ENCODE measurements around the gene TEC.
"Not testable (repeated sequence)": the region's sequence is repeated elsewhere in the genome, so short reads cannot be mapped to it uniquely, and the experiment has no call there.

Gene TEC

DNA sequence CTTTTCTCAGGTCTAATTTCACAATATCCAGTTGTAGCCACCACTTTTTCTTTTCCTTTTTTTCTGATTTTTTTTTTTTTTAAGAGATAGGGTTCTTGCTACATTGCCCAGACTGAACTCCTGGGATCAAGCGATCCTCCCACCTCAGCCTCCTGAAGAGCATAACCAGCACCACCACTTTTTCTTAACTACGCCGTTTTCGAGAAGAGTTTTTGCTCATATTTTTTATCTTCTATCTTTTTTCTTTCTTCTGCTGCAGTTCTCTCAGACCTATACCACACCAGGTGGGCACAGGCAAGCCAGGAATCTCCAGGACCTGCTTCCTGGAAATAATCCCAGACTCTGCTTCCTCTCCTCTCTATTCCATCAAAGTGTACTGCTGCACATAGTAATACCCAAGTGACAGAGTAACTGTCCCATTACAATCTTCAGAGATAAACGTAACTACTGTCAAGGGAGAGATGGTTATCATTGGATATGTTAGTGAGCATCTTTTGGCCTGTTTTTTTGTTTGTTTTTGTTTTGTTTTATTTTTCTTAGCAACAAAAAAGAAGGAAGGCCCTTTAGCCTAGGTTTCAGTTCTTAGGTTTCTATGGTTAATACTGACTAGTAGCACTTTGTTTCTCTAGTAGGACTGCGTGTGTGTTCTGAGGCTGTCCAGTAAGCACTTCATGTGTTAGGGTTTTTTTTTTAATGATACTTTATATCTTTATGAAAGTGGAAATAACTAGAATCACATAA lies 76.4 kb downstream of the TEC start:
- DNase-seq (ENCODE audit: extremely low read depth, low read depth) = no peak
- TF ChIP-seq CTCF (IDR thresholded peaks at IDR 0.05; ENCODE audit: low read depth, low read length, missing control alignments) = no peak
- H3K4me3 ChIP-seq (replicated peaks; ENCODE audit: low read depth, low read length) = no peak overlapping the region

DNA sequence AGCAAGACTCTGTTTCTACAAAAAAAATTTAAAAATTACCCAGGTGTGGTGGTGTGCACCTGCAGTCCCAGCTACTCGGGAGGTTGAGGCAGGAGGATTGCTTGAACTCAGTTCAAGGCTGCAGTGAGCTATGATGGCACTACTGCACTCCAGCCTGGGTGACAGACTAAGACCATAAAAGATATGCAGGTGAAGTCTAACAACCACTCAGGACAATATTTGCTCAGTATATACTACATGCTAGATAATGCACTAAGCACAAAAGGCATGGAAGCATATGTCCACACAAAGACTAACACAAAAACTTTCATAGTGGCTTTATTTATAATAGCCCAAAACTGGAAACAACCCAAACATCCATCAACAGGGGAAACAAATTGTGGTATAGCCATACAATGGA lies 77.9 kb downstream of the TEC start:
- H3K4me3 ChIP-seq (replicated peaks; ENCODE audit: low read depth, low read length) = no peak overlapping the region
- no peak for DNase-seq (ENCODE audit: extremely low read depth, low read depth)
- no peak for TF ChIP-seq CTCF (IDR thresholded peaks at IDR 0.05; ENCODE audit: low read depth, low read length, missing control alignments)

GRCh38 chr4:48190839-48191238 lies 78.8 kb downstream of the TEC start:
- TF ChIP-seq CTCF (IDR thresholded peaks at IDR 0.05; ENCODE audit: low read depth, low read length, missing control alignments) = no peak
- no peak overlapping the region for H3K4me3 ChIP-seq (replicated peaks; ENCODE audit: low read depth, low read length)
- no peak for DNase-seq (ENCODE audit: extremely low read depth, low read depth)

- no peak for TF ChIP-seq CTCF (IDR thresholded peaks at IDR 0.05; ENCODE audit: low read depth, low read length, missing control alignments)
- no peak for DNase-seq (ENCODE audit: extremely low read depth, low read depth)
- no peak overlapping the region for H3K4me3 ChIP-seq (replicated peaks; ENCODE audit: low read depth, low read length)
Measured at GRCh38 chr4:48189731-48190130, 79.9 kb downstream of the TEC start.

DNA sequence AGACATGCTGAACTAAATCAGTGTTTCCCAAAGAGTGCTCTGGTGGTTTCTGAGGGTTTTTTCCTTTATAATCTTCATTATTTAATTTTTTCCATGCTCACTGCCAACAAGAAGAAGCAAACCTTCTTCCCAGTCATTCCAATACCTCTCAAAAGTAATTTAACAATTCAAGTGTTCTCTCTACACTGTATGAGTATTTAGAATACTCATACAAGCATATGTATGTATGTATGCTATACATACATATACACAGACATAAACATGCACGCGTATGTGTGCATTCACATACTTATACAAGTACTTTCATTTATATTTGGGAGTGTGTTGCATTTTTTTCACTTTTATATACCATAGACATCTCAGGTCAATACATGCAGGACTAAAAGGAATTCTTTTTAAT lies 81.2 kb downstream of the TEC start:
- no peak for DNase-seq (ENCODE audit: extremely low read depth, low read depth)
- no peak for TF ChIP-seq CTCF (IDR thresholded peaks at IDR 0.05; ENCODE audit: low read depth, low read length, missing control alignments)
- H3K4me3 ChIP-seq (replicated peaks; ENCODE audit: low read depth, low read length) = no peak overlapping the region

- no peak for DNase-seq (ENCODE audit: extremely low read depth, low read depth)
- no peak for TF ChIP-seq CTCF (IDR thresholded peaks at IDR 0.05; ENCODE audit: low read depth, low read length, missing control alignments)
- H3K4me3 ChIP-seq (replicated peaks; ENCODE audit: low read depth, low read length) = no peak overlapping the region
Measured at GRCh38 chr4:48187813-48188212, 81.8 kb downstream of the TEC start.

GRCh38 chr4:48187066-48187465 lies 82.6 kb downstream of the TEC start:
- DNase-seq (ENCODE audit: extremely low read depth, low read depth); H3K4me3 ChIP-seq (replicated peaks; ENCODE audit: low read depth, low read length): not testable (repeated sequence)

GRCh38 chr4:48186394-48186793 lies 83.2 kb downstream of the TEC start:
- not testable (repeated sequence) for DNase-seq (ENCODE audit: extremely low read depth, low read depth); H3K4me3 ChIP-seq (replicated peaks; ENCODE audit: low read depth, low read length)
